ENCODE data around the gene MYO18B.

The MYO18B gene

DNA sequence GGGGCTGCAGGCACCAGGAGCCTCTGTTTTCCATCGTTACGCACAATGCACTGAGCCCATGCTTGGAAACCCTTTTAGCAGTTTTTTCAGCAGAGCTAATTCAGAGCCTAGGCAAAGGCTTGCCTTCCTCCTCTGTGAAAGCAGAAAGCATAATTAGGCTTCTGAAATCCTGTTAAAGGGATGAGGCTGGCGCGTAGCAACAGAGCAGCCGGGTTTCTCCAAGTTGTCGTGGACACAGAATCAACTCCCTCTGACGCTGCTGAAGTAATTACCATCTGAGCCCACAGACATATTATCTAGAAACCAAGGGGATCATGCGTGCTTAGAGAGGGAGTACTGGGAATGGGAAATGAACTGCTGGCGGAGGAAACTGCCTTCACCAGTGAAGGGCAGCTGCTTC is 85.4 kb downstream of the MYO18B start:
- no peak for DNase-seq (ENCODE audit: extremely low spot score)
- POLR2A ChIA-PET: no interaction called here
- CTCF ChIA-PET: interaction anchor here (1.4 kb wide), 1 partner anchor 19 kb away, joined by 3 read pairs; no protein-coding TSS in a partner anchor
- TF ChIP-seq, protein P1, sequence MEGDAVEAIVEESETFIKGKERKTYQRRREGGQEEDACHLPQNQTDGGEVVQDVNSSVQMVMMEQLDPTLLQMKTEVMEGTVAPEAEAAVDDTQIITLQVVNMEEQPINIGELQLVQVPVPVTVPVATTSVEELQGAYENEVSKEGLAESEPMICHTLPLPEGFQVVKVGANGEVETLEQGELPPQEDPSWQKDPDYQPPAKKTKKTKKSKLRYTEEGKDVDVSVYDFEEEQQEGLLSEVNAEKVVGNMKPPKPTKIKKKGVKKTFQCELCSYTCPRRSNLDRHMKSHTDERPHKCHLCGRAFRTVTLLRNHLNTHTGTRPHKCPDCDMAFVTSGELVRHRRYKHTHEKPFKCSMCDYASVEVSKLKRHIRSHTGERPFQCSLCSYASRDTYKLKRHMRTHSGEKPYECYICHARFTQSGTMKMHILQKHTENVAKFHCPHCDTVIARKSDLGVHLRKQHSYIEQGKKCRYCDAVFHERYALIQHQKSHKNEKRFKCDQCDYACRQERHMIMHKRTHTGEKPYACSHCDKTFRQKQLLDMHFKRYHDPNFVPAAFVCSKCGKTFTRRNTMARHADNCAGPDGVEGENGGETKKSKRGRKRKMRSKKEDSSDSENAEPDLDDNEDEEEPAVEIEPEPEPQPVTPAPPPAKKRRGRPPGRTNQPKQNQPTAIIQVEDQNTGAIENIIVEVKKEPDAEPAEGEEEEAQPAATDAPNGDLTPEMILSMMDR (IDR thresholded peaks at IDR 0.05; ENCODE audit: control extremely low read depth, extremely low read depth, low read depth, missing control alignments): no peak

DNA sequence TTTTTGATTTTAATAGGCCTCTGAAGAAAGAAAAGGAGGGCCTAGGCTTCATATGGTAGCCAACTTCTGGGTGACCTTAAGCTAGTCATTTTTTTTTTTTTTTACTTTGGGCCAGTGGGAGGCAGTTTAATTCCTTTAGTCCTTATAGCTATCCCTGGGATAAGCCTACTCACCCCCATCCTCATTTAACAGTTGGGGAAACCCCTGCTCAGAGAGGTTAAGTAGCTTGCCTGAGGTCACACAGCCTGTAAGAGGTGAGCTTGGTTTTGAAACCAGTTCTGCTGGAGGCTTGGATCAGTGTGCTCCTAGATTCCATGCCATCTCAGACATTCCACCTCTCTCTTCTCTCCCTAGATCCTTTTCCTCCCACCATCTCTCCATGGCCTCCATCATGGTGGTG is 86.4 kb downstream of the MYO18B start:
- no peak for DNase-seq (ENCODE audit: extremely low spot score)
- TF ChIP-seq, protein P1 (IDR thresholded peaks at IDR 0.05; ENCODE audit: control extremely low read depth, extremely low read depth, low read depth, missing control alignments): no peak
- ChIA-PET POLR2A (no interaction called here), CTCF (interaction anchor here (0.7 to 1.4 kb wide), 3 partner anchors 9 to 62 kb away, joined by 3 read pairs; no protein-coding TSS in a partner anchor)

DNA sequence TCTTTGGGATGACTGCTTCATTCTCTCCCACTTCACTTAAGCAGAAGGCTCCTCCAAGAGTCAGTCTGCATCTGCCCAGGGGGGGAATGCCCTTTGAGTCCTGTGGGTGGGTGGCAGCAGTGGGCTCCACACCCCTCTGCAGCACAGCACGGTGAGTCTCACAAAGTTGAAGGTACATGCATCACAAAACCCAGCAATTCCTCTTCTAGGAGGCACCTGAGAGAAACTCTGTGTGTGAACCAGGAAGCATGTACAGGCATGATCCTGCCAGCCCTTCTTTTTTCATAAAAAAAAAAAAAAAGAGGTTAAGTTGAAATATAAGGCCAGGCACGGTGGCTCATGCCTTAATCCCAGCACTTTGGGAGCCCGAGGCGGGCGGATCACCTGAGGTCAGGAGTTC is 87.2 kb downstream of the MYO18B start:
- TF ChIP-seq, protein P1 (IDR thresholded peaks at IDR 0.05; ENCODE audit: control extremely low read depth, extremely low read depth, low read depth, missing control alignments): no peak

GRCh38 chr22:25829808-25830777 is 88.1 kb downstream of the MYO18B start:
- DNase-seq (ENCODE audit: extremely low spot score): no peak
- ChIA-PET CTCF (interaction anchor here (1.4 to 1.7 kb wide), 3 partner anchors 10 to 57 kb away, joined by 3 read pairs; no protein-coding TSS in a partner anchor), POLR2A (no interaction called here)
- TF ChIP-seq, protein P1 (IDR thresholded peaks at IDR 0.05; ENCODE audit: control extremely low read depth, extremely low read depth, low read depth, missing control alignments): no peak

More for the DNA sequence above, 87.2 kb downstream of the MYO18B start:
- ChIA-PET POLR2A (no interaction called here), CTCF (interaction anchor here (1.4 to 1.7 kb wide), 2 partner anchors 14 to 56 kb away, joined by 3 read pairs; no protein-coding TSS in a partner anchor)
- no peak for DNase-seq (ENCODE audit: extremely low spot score)

GRCh38 chr22:25833091-25833490 is 91.1 kb downstream of the MYO18B start:
- no peak for DNase-seq (ENCODE audit: extremely low spot score)
- ChIA-PET CTCF (no interaction called here), POLR2A (no interaction called here)
- TF ChIP-seq, protein P1 (IDR thresholded peaks at IDR 0.05; ENCODE audit: control extremely low read depth, extremely low read depth, low read depth, missing control alignments): no peak

- TF ChIP-seq, protein P1 (IDR thresholded peaks at IDR 0.05; ENCODE audit: control extremely low read depth, extremely low read depth, low read depth, missing control alignments): no peak
- no peak for DNase-seq (ENCODE audit: extremely low spot score)
- ChIA-PET POLR2A (no interaction called here), CTCF (interaction anchor here (0.9 kb wide), 1 partner anchor 10 kb away, joined by 3 read pairs; no protein-coding TSS in a partner anchor)
These were observed 91.7 kb downstream of the MYO18B start for GRCh38 chr22:25833676-25834075.
